ENCODE measurements around the gene SGIP1. TPM values are rescaled to one million over a fixed set of nuclear protein-coding genes. Genes with fewer than 3 reads are reported as not detected.

Gene SGIP1
- polyA plus RNA-seq, 1 of the 3 experiments (the other 2 are of a cell fraction): 15.5 TPM

GRCh38 chr1:66542314-66542713, 8.4 kb downstream of the SGIP1 start:
- H4K20me1 ChIP-seq (ENCODE audit: insufficient read depth): no peaks in the 10 kb centered on the region
- H2AFZ ChIP-seq (ENCODE audit: low read depth): no peak overlapping the region
- ChIA-PET CTCF (no interaction called here), POLR2A (no interaction called here)
- WGBS (ENCODE audit: low lambda C conversion rate): 90% methylated on average over 8 of the region's 8 CpGs
- no peak overlapping the region for H3K4me2 ChIP-seq
- no peak overlapping the region; the same call in 1 of the 2 replicates for H3K9ac ChIP-seq
- H3K9me2 ChIP-seq: no peaks in the 10 kb centered on the region
- no peaks in the 10 kb centered on the region for H3K27me3 ChIP-seq (ENCODE audit: insufficient read depth)
- no peak for DNase-seq
- peaks cover 81% of the 10 kb centered on the region for H3K79me2 ChIP-seq (ENCODE audit: insufficient read depth)
- TF ChIP-seq ELF1 (IDR thresholded peaks at IDR 0.05) (no peak), EZH2phosphoT487 (IDR thresholded peaks at IDR 0.05; ENCODE audit: borderline replicate concordance, low read depth) (no peak), RCOR1 (IDR thresholded peaks at IDR 0.05; ENCODE audit: low read length) (no peak), SIN3A (IDR thresholded peaks at IDR 0.05; ENCODE audit: borderline replicate concordance, low read depth, low read length) (no peak), SMC3 (IDR thresholded peaks at IDR 0.05; ENCODE audit: low read depth, low read length) (no peak), MXI1 (IDR thresholded peaks at IDR 0.05; ENCODE audit: low read depth, low read length) (no peak), FOXJ3 (CRISPR knock-in tag; IDR thresholded peaks at IDR 0.05) (no peak), POLR2AphosphoS5 (IDR thresholded peaks at IDR 0.05; ENCODE audit: low read depth, low read length) (no peak), TAF1 (IDR thresholded peaks at IDR 0.05; ENCODE audit: borderline replicate concordance, low read depth, low read length) (no peak), FOSL2 (IDR thresholded peaks at IDR 0.05; ENCODE audit: borderline replicate concordance, low read depth) (no peak), TEAD4 (IDR thresholded peaks at IDR 0.05; ENCODE audit: borderline replicate concordance, insufficient read depth) (no peak), NFIC (IDR thresholded peaks at IDR 0.05; ENCODE audit: borderline replicate concordance) (no peak), GABPA (IDR thresholded peaks at IDR 0.05; ENCODE audit: low read depth) (no peak), USF2 (IDR thresholded peaks at IDR 0.05; ENCODE audit: borderline replicate concordance, low read depth, low read length) (no peak), TCF12 (IDR thresholded peaks at IDR 0.05) (no peak), FOXM1 (IDR thresholded peaks at IDR 0.05; ENCODE audit: low read depth) (no peak)
- TF ChIP-seq, protein P1, sequence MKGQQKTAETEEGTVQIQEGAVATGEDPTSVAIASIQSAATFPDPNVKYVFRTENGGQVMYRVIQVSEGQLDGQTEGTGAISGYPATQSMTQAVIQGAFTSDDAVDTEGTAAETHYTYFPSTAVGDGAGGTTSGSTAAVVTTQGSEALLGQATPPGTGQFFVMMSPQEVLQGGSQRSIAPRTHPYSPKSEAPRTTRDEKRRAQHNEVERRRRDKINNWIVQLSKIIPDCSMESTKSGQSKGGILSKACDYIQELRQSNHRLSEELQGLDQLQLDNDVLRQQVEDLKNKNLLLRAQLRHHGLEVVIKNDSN (IDR thresholded peaks at IDR 0.05; ENCODE audit: borderline replicate concordance, low read depth): no peak
- TF ChIP-seq, protein P2, sequence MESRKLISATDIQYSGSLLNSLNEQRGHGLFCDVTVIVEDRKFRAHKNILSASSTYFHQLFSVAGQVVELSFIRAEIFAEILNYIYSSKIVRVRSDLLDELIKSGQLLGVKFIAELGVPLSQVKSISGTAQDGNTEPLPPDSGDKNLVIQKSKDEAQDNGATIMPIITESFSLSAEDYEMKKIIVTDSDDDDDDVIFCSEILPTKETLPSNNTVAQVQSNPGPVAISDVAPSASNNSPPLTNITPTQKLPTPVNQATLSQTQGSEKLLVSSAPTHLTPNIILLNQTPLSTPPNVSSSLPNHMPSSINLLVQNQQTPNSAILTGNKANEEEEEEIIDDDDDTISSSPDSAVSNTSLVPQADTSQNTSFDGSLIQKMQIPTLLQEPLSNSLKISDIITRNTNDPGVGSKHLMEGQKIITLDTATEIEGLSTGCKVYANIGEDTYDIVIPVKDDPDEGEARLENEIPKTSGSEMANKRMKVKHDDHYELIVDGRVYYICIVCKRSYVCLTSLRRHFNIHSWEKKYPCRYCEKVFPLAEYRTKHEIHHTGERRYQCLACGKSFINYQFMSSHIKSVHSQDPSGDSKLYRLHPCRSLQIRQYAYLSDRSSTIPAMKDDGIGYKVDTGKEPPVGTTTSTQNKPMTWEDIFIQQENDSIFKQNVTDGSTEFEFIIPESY (IDR thresholded peaks at IDR 0.05; ENCODE audit: borderline replicate concordance, low read depth): no peak
- peaks cover 23 to 36% of the 10 kb centered on the region in 2 experiments for H3K4me1 ChIP-seq (ENCODE audit: control insufficient read depth in 1 of 2, insufficient read depth in 2 of 2, low read depth in 1 of 2, low read length in 1 of 2)
- H3K4me3 ChIP-seq (ENCODE audit: low read depth in 2 of 2, low read length in 1 of 2): no peak overlapping the region
- peaks cover 3 to 15% of the 10 kb centered on the region in 2 experiments for H3K36me3 ChIP-seq (replicated peaks in 1 of 2; ENCODE audit: control insufficient read depth in 1 of 2, insufficient read depth in 2 of 2, low read length in 1 of 2)
- no peaks in the 10 kb centered on the region for H3K9me3 ChIP-seq
- peaks cover 22% of the 10 kb centered on the region for H3F3A ChIP-seq (replicated peaks; ENCODE audit: insufficient read depth)
- peak overlapping the region; percentile 39 to 58 for H3K27ac ChIP-seq (ENCODE audit: low read depth in 2 of 2, low read length in 1 of 2)

Measured in SK-N-SH (cell line).